Stimulated activated CD8-positive, alpha-beta memory T cell treated with anti-CD3 and anti-CD28 coated beads, Interleukin-7, amount 100 ng/mL, for 1 hour (primary cell): Measurements from ENCODE around the gene FHIT.
"Not testable (repeated sequence)": the region's sequence is repeated elsewhere in the genome, so short reads cannot be mapped to it uniquely, and the experiment has no call there.

Experiments
- DNase-seq, 2 donors: peaks; one replicate each; pipeline ENCODE4 v3.0.0-alpha.2; 2020; ENCODE audit warnings: low read depth in 2 of 2

The FHIT gene

GRCh38 chr3:61057464-61057863 lies 193.8 kb downstream of the FHIT start:
- no peak for DNase-seq

GRCh38 chr3:61055447-61055846 lies 195.8 kb downstream of the FHIT start:
- no peak for DNase-seq

GRCh38 chr3:61053781-61054496 lies 197.3 kb downstream of the FHIT start:
- no peak for DNase-seq

- no peak for DNase-seq
These were observed 198.4 kb downstream of the FHIT start for GRCh38 chr3:61052851-61053250.

GRCh38 chr3:61051666-61052065 lies 199.6 kb downstream of the FHIT start:
- no peak for DNase-seq

GRCh38 chr3:61045169-61045568 lies 206.1 kb downstream of the FHIT start:
- not testable (repeated sequence) for DNase-seq

GRCh38 chr3:61043156-61043555 lies 208.1 kb downstream of the FHIT start:
- DNase-seq, result no peak

- no peak for DNase-seq
These were observed 210.6 kb downstream of the FHIT start for GRCh38 chr3:61040618-61041017.

- no peak for DNase-seq
These were observed 215.7 kb downstream of the FHIT start for GRCh38 chr3:61035573-61035972.

GRCh38 chr3:61032991-61033390 lies 218.3 kb downstream of the FHIT start:
- DNase-seq, result no peak

- no peak for DNase-seq
These were observed 219.7 kb downstream of the FHIT start for GRCh38 chr3:61031503-61031902.

- no peak for DNase-seq
These were observed 220.7 kb downstream of the FHIT start for GRCh38 chr3:61030469-61031035.

- no peak for DNase-seq
These were observed 222.1 kb downstream of the FHIT start for GRCh38 chr3:61029194-61029593.

- no peak for DNase-seq
These were observed 232.4 kb downstream of the FHIT start for GRCh38 chr3:61018807-61019206.

- DNase-seq, result not testable (repeated sequence)
These were observed 234.2 kb downstream of the FHIT start for GRCh38 chr3:61017028-61017427.

GRCh38 chr3:61015859-61016258 lies 235.4 kb downstream of the FHIT start:
- DNase-seq, result no peak

- no peak for DNase-seq
These were observed 235.8 kb downstream of the FHIT start for GRCh38 chr3:61015408-61015807.

GRCh38 chr3:61008998-61009380 lies 242.3 kb downstream of the FHIT start:
- DNase-seq, result no peak

- no peak for DNase-seq
These were observed 242.9 kb downstream of the FHIT start for GRCh38 chr3:61008153-61008997.

- DNase-seq, result no peak
These were observed 245.7 kb downstream of the FHIT start for GRCh38 chr3:61005591-61005990.

GRCh38 chr3:60998858-60999257 lies 252.4 kb downstream of the FHIT start:
- DNase-seq, result no peak

GRCh38 chr3:60992395-60992794 lies 258.9 kb downstream of the FHIT start:
- no peak for DNase-seq

GRCh38 chr3:60990442-60990730 lies 260.9 kb downstream of the FHIT start:
- no peak for DNase-seq
